Thoracic aorta (tissue), 2 donors: Measurements from ENCODE around the gene PRMT5. TPM values are rescaled to one million over a fixed set of nuclear protein-coding genes. Genes with fewer than 3 reads are reported as not detected.

Experiments used
- ATAC-seq: fragments of 150-250 bp; one replicate; pipeline ENCODE4 v1.8.0; 2017; ENCODE audit warnings: low read depth; ENCODE audit not compliant: insufficient number of reproducible peaks, low FRiP score
- DNase-seq: peaks from one replicate; pipeline ENCODE4 v3.0.0-alpha.2; 2020; ENCODE audit warnings: low spot score
- H3K27ac ChIP-seq, 2 donors: fragments of 200-600 bp; sonication (generic); 1 replicate in 1 of 2; 2 replicates in 1 of 2; pipeline ENCODE4 v1.5.1; 2016; ENCODE audit warnings: mild to moderate bottlenecking in 2 of 2, moderate library complexity in 2 of 2
- H3K27me3 ChIP-seq: fragments of 200-600 bp; sonication (generic); replicated peaks from 2 replicates; pipeline ENCODE4 v1.6.0; 2016; ENCODE audit warnings: mild to moderate bottlenecking; ENCODE audit not compliant: insufficient read depth
- H3K36me3 ChIP-seq: fragments of 200-600 bp; sonication (generic); one replicate; pipeline ENCODE4 v1.5.1; 2016
- H3K4me1 ChIP-seq, 2 donors: fragments of 200-600 bp; sonication (generic); 1 replicate in 1 of 2; 2 replicates in 1 of 2; pipeline versions ENCODE4 v1.5.1 to v1.6.0; 2016; ENCODE audit warnings: low read depth in 2 of 2, mild to moderate bottlenecking in 1 of 2; ENCODE audit not compliant: control insufficient read depth in 1 of 2
- H3K4me3 ChIP-seq: fragments of 200-600 bp; sonication (generic); 2 replicates; pipeline ENCODE4 v1.5.1; 2016; ENCODE audit warnings: mild to moderate bottlenecking
- H3K9me3 ChIP-seq: fragments of 200-600 bp; sonication (generic); 2 replicates; pipeline ENCODE4 v1.5.1; 2016
- total RNA-seq, 2 donors: library from RNA; depleted of rRNA; stranded (reverse); fragments of >200 nt; gene quantifications; one replicate each; pipeline versions ENCODE4 v1.1.0 to v1.2.3, GENCODE V29; 2016
- TF ChIP-seq, protein P1 (sequence below): fragments of 200-600 bp; sonication (generic); IDR thresholded peaks from one replicate; pipeline ENCODE4 v1.5.1; 2019; ENCODE audit warnings: antibody characterized with exemption

The PRMT5 gene
- total RNA-seq, 2 donors from 2014 or later = 27.8 to 30.5 TPM

DNA sequence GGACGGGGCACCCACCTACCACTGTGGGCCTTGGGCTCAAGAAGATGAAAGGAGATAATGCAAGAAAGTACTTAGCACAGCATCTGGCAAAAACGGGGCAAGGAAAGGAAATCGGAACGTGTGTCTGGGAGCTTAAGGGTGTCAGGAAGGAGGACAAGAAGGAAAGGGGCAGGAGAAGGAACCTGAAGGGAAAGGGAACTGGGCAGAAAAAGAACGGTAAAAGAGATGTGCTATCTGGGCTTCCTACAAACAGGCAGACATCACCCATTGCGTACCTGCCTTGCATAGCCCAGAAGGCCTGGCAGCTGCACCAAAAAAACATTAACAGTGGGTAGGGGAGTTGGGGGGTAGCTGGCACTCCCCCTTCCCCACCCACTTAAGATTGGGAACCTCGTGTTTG, 47.1 kb downstream of the PRMT5 start:
- Histone ChIP-seq H3K4me3 (no peak overlapping the region), H3K36me3 (peaks cover 21% of the 10 kb centered on the region), H3K9me3 (no peaks in the 10 kb centered on the region), H3K27ac (no peak overlapping the region), H3K27me3 (no peaks in the 10 kb centered on the region), H3K4me1 (peaks cover 0 to 8% of the 10 kb centered on the region in 2 donors)
- TF ChIP-seq, protein P1, sequence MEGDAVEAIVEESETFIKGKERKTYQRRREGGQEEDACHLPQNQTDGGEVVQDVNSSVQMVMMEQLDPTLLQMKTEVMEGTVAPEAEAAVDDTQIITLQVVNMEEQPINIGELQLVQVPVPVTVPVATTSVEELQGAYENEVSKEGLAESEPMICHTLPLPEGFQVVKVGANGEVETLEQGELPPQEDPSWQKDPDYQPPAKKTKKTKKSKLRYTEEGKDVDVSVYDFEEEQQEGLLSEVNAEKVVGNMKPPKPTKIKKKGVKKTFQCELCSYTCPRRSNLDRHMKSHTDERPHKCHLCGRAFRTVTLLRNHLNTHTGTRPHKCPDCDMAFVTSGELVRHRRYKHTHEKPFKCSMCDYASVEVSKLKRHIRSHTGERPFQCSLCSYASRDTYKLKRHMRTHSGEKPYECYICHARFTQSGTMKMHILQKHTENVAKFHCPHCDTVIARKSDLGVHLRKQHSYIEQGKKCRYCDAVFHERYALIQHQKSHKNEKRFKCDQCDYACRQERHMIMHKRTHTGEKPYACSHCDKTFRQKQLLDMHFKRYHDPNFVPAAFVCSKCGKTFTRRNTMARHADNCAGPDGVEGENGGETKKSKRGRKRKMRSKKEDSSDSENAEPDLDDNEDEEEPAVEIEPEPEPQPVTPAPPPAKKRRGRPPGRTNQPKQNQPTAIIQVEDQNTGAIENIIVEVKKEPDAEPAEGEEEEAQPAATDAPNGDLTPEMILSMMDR = no peak
- no peak for ATAC-seq
- no peak for DNase-seq

DNA sequence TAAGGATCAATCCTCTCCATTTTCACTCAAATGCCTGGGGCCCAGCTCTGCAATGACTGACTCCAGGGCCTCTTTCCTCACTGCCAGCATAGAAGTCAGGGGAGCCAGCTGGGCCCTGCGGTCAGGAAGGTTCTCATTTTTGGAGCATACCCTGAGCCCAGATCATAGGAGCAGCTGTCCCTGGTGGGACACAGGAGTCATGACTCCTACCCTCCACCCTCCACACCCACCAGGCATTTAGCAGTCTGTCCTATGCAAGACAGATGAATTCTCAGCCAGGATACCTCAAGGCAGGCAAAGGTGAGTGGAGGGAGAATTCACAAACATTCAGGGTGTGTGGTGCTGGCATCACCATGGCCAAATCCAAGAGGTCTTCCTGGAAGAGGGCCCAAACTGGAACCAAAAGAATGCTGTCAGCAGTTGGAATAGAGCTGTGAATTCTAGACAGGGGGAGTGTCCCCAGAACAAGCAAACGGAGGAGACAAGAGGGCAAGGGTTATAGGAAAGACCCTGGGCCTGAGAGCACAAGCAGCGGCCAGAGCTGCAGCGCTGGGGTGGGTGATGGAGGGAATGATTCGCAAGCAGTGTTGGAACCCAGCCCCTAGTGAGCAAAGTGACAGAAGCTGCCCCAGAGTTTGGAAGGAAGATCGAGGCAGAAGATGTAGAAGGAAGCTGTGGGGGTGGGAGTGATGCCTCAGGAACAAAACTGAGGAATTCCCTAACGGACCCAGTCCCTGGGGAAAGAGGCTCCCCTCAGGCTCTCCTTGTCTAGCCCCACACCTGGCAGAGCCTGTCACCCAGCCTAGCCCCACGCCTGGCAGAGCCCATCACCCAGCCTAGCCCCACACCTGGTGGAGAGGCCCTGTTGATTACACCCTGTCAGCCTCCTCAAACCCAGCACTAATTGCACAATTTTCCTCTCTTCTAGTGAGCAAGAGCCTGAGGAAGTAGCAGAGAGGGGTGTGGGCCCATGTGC, 50.6 kb downstream of the PRMT5 start:
- DNase-seq = no peak
- peaks cover 56% of the 10 kb centered on the region for H3K36me3 ChIP-seq
- no peak overlapping the region for H3K27ac ChIP-seq
- H3K27me3 ChIP-seq = no peaks in the 10 kb centered on the region
- TF ChIP-seq, protein P1 = no peak
- H3K4me3 ChIP-seq = no peak overlapping the region
- no peak for ATAC-seq
- H3K9me3 ChIP-seq = no peaks in the 10 kb centered on the region
- H3K4me1 ChIP-seq = peaks cover 0 to 28% of the 10 kb centered on the region in 2 donors

DNA sequence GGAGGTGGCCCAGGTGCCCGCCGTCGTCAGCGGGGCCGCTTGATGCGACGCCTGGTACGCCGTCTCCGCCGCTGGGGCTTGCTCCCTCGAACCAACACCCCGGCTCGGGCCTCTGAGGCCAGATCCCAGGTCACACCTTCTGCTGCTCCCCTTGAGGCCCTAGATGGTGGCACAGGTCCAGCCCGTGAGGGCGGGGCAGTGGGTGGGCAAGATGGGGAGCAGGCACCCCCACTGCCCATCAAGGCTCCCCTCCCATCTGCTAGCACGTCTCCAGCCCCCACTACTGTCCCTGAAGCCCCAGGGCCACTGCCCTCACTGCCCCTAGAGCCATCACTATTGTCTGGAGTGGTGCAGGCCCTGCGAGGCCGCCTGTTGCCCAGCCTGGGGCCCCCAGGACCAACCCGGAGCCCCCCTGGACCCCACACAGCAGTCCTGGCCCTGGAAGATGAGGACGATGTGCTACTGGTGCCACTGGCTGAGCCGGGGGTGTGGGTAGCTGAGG, 52.1 kb downstream of the PRMT5 start:
- Histone ChIP-seq H3K27me3 (no peaks in the 10 kb centered on the region), H3K9me3 (no peaks in the 10 kb centered on the region), H3K4me1 (peaks cover 7 to 37% of the 10 kb centered on the region in 2 donors), H3K27ac (no peak overlapping the region), H3K4me3 (no peak overlapping the region), H3K36me3 (peaks cover 57% of the 10 kb centered on the region)
- DNase-seq (no peak), ATAC-seq (no peak)
- TF ChIP-seq, protein P1 = no peak

DNA sequence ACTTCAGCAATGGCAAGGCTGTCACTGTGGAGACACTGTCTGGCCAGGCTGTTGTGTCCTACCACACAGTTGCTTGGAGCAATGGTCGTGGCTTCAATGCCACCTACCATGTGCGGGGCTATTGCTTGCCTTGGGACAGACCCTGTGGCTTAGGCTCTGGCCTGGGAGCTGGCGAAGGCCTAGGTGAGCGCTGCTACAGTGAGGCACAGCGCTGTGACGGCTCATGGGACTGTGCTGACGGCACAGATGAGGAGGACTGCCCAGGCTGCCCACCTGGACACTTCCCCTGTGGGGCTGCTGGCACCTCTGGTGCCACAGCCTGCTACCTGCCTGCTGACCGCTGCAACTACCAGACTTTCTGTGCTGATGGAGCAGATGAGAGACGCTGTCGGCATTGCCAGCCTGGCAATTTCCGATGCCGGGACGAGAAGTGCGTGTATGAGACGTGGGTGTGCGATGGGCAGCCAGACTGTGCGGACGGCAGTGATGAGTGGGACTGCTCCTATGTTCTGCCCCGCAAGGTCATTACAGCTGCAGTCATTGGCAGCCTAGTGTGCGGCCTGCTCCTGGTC, 53.3 kb downstream of the PRMT5 start:
- H3K36me3 ChIP-seq = peaks cover 57% of the 10 kb centered on the region
- H3K4me1 ChIP-seq = peaks cover 8 to 37% of the 10 kb centered on the region in 2 donors
- H3K4me3 ChIP-seq = no peak overlapping the region
- H3K27me3 ChIP-seq = no peaks in the 10 kb centered on the region
- no peak overlapping the region for H3K27ac ChIP-seq
- ATAC-seq (no peak), DNase-seq (no peak)
- no peaks in the 10 kb centered on the region for H3K9me3 ChIP-seq
- TF ChIP-seq, protein P1 = no peak
